Right ventricle myocardium superior (tissue), 1 donor: ENCODE results near the gene PAPPA. TPM values are rescaled to one million over a fixed set of nuclear protein-coding genes. Genes with fewer than 3 reads are reported as not detected.

Experiments
- ATAC-seq: fragments of 200-7000 bp; cut with Tn5 transposase; one replicate; pipeline ENCODE4 v1.9.1; 2020; ENCODE audit warnings: mild to moderate bottlenecking; ENCODE audit not compliant: poor library complexity
- DNase-seq: peaks from one replicate; pipeline ENCODE4 v3.0.0-alpha.2; 2020
- intact Hi-C: fragments of 100-400 bp; cut with DNase I; formaldehyde crosslinking; loops from one replicate; pipeline ENCODE4 v1.11.2; 2022
- total RNA-seq: library from RNA; stranded (reverse); fragmentation: NEBNext Ultra II Directional; extraction: Animal tissue kit (Norgen Biotek cat#: 25700); gene quantifications from one replicate; pipeline ENCODE4 v1.2.1, GENCODE V29; 2021
- donor health status: DM: no; HTN: yes; CAD: no; lungs with severe emphysema.

Gene PAPPA
- total RNA-seq, 1 donor from 2014 or later, result 1.2 TPM

DNA sequence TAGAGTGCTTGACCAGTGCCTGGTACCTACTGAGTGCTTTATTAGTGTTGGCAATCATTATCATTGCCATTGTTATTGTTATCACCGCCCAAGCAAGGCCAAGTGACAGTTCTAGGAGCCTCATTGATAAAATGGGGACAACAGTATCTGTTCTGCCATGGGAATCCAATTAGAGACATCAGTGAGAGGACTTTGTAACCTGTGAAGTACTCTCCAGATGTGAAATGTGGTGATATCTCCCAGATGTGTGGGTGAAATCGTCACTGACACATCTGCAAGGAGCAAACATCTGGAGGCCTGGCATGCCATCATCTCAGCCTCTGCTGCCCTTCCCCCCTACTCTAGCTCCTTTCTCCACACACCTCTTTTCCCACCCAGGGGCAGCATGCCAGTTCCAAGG is 260.8 kb downstream of the PAPPA start:
- DNase-seq (no peak), ATAC-seq (no peak)
- intact Hi-C loops, result no loop called here

GRCh38 chr9:116416421-116416820 is 262.8 kb downstream of the PAPPA start:
- ATAC-seq, result no peak

GRCh38 chr9:116417464-116417863 is 263.9 kb downstream of the PAPPA start:
- ATAC-seq (no peak), DNase-seq (no peak)
- intact Hi-C loops, result no loop called here

More at GRCh38 chr9:116416421-116416820, 262.8 kb downstream of the PAPPA start:
- intact Hi-C loops, result no loop called here
- no peak for DNase-seq

DNA sequence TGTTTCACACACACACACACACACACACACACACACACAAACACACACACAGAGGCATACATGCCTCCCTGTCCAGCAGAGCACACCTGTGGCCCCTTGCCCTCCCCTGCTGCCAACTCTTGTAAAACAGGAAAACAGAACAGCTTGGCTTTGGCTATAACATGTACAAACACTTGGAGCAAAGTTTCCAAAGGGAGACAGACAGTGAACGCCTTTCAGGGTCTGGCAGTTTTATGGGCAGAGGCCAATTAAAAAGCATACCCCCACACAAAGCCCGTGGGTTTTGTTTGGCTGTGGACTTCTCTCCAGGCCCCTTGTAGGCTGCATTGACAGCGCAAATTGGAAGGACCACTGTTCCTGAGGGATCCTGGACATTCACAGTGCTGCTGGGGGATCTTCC is 265.6 kb downstream of the PAPPA start:
- intact Hi-C loops, result no loop called here
- no peak for ATAC-seq
- DNase-seq, result no peak

DNA sequence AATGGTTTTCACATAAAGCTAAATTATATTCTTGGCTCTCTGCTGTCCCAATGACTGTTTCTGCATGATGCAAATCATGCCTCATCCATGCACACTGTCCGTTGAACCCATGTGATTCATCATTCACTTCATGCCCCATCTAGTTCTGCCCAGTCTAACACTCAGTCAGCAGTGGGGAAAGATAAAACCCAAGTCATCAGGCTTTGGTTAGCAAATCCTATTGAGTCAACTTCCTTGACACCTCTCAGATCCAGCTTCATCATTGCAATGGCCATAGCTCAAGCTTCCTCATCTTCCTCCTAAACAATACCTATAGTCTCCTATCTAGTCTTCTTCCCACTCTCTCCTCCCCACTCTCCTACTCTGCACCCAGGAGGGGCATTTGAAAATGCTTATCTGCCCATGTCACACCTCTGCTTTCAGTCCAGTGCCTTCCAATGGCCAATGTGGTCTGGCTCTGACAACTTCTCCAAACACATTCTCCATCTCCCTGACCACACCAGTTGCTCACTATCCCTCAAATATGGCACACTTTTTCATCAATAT is 267.5 kb downstream of the PAPPA start:
- DNase-seq (no peak), ATAC-seq (no peak)
- intact Hi-C loops, result no loop called here

GRCh38 chr9:116422119-116422979 is 268.8 kb downstream of the PAPPA start:
- intact Hi-C loops, result no loop called here
- DNase-seq (no peak), ATAC-seq (no peak)

DNA sequence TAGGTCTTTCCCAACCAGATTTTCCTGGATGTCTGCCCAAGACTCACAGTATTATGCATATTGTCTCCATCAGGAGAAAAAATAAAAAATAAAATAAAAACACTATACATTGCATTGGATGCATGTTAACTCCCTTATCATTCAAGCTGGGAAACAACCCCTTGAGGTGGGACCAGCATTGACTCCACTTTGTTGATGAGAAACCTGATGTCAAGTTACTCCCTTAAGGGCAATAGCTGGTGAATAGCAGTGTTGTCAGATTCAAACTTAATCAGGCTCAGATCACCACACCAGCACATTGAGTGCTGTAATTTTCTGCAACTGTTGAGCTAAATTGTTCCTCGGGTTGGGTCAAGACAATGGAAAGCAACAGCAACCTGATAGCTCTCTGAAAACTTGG is 269.6 kb downstream of the PAPPA start:
- no peak for DNase-seq
- ATAC-seq, result no peak
- intact Hi-C loops, result no loop called here

GRCh38 chr9:116425244-116425643 is 271.7 kb downstream of the PAPPA start:
- no peak for DNase-seq
- no peak for ATAC-seq
- intact Hi-C loops, result no loop called here

DNA sequence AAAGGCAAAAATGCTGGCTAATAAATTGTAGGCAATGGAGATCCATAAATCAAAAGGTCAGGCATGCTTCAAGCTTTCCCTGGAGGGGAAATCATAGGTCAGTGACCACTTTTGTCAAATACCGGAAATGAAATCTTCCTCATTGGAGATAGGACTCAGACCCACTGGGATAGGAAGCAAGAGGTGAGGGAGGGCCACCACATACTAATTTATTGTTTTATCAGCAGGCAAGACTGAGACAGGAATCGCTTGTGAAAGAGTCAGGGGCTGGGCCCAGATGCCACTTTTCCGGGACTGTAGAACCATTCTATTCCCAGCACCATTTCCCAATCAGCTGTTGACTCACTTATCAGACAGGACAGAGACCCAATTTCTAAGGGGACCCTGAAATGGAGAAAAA is 277.3 kb downstream of the PAPPA start:
- no peak for ATAC-seq
- no peak for DNase-seq
- intact Hi-C loops, result no loop called here

- no peak for ATAC-seq
- no peak for DNase-seq
- intact Hi-C loops, result no loop called here
Observed at GRCh38 chr9:116432051-116432450, 278.5 kb downstream of the PAPPA start.

DNA sequence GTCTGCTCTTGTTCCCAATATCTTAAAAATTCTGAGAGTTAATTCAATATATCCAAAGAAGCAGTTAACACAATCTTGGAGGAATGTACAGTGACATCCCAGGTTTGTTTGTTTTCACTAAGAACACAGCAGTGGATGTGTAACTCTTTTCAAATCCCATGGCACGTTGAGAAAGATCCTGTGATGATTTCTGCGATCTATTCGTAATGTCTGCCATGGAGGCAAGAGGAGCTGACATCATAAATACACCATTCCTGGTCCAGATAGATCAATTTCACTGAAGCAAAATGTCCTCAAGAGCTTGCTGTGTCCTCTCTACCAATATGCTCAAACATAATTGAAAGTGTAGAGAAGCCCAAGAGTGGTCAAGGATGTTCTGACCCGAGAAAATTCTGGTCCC is 280.7 kb downstream of the PAPPA start:
- intact Hi-C loops, result no loop called here
- DNase-seq (no peak), ATAC-seq (no peak)

GRCh38 chr9:116435706-116436105 is 282.1 kb downstream of the PAPPA start:
- no peak for DNase-seq
- no peak for ATAC-seq
- intact Hi-C loops, result no loop called here

DNA sequence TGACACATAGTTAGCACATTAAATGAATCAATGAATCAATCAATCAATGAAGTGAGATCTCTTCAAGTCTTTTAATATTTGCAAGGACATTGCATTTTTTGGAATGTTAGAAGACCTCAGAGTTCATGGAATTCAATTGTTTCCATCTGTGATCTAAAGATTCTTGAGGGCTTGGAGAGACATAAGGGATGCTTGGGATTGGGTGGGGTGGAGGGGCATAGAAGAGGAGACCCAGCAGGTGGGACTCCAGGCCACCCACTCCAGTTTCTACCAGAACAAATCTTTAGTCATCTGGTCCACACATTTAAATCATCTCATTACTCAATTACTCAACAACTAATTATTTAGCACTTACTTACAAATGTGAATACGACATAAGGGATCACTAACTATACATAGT is 282.5 kb downstream of the PAPPA start:
- DNase-seq (no peak), ATAC-seq (no peak)
- intact Hi-C loops, result no loop called here

DNA sequence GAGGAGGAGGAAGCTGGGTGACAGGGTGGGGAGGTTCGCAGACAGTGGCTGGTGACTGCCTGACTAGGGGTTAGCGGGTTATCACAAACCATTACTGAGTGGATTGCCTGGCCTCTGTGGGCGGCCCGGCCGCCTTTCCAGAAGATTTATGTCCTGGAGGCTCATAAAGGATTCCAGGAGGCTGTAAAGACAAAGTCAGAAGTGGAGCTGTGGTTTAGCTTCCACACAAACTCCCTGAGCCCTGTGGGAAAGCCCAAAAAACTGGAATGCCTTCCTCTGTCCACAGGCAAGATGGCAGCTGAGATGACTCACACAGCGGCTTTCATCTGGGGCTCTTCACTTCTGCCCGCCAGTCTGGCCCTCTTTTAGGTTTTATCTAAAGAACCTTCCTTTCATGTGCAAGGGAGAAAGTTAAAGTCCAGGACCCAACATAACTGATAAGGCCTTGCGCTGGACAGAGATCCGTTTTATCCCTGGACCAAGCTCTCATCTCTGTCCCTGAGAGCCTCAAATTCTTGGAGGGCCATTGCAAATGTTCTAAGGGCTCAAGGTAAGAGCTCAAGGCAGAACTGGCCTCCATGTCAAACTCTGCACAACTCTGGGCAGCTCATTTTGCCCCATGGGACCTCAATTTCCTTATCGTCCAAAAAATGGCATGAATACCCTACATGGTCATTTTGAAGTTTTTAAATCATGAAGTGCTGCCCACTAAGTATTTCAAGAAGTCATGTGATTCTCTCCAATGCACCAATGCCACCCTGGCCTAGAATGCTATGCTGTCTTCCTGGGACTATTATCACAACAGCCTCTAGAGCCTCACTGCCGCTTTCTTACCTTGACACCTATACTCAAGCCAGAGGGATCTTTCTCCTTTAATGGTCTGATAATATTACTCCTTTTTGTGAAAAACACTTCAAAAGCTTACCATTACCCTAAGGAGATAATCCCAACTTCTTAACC is 284.1 kb downstream of the PAPPA start:
- intact Hi-C loops, result no loop called here
- ATAC-seq (no peak), DNase-seq (no peak)

DNA sequence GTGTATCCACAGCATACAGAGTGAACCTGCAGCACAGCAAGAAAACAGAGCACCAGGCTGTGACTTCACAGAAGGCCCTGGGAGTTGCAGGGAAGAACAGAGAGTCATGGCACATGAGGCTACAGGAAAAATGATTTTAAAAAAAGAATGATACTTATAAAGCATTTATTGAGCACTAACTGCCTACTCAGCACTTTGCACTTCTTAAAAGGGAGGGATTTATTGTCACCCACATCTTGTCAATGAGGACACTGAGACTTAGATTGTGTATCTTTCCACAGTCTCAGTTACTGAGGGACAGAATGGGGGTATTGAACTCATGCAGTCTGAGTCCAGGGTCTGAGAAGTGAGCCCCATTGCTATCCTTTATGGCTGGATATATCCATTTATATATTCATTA is 288.9 kb downstream of the PAPPA start:
- DNase-seq (no peak), ATAC-seq (no peak)
- intact Hi-C loops, result no loop called here

DNA sequence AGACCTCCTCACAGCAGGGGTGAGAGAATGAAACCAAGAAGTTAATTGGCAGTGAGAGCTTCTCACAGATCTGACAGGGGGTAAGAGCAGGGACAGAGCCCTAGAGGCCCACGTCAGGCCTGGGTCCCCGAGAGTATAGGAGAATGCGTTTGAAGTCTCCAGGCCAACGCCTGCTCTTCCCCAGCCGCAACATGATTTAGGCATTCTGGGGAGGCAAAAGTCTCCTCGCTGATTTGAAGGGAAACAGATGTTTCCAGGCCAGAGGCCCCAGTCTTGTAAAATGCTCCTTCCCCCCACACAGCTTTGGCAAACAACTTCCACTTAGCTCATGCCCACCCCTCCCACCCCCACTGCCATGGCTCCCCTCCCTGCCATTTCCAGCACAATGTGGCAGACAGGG is 294.3 kb downstream of the PAPPA start:
- DNase-seq (no peak), ATAC-seq (peak; percentile 31)
- intact Hi-C loops, result no loop called here

DNA sequence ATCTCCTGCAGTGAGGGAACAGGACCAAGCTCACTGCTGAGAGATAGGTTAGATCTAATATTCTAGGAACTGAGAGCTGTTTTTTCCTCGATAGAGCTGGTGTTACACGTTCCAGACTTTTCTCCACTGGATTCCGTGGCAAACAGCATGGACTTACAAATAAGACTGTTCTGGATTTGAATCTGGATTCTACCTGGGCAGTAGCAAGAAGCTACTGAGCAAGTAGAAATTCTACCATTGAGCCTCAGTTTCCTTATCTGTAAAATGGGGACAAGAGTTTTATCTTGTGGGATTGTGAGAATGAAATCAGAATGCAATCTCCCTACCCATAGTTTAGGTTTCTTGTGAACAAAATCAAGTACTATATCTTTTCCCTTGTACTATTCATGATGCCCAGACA is 294.8 kb downstream of the PAPPA start:
- intact Hi-C loops, result no loop called here

GRCh38 chr9:116449949-116450348 is 296.4 kb downstream of the PAPPA start:
- DNase-seq (no peak), ATAC-seq (no peak)
- intact Hi-C loops, result loop anchor here (10.0 kb wide), 1 partner anchor 265 kb away; no protein-coding TSS in a partner anchor

More for the DNA sequence above, 294.8 kb downstream of the PAPPA start:
- ATAC-seq (no peak), DNase-seq (no peak)

DNA sequence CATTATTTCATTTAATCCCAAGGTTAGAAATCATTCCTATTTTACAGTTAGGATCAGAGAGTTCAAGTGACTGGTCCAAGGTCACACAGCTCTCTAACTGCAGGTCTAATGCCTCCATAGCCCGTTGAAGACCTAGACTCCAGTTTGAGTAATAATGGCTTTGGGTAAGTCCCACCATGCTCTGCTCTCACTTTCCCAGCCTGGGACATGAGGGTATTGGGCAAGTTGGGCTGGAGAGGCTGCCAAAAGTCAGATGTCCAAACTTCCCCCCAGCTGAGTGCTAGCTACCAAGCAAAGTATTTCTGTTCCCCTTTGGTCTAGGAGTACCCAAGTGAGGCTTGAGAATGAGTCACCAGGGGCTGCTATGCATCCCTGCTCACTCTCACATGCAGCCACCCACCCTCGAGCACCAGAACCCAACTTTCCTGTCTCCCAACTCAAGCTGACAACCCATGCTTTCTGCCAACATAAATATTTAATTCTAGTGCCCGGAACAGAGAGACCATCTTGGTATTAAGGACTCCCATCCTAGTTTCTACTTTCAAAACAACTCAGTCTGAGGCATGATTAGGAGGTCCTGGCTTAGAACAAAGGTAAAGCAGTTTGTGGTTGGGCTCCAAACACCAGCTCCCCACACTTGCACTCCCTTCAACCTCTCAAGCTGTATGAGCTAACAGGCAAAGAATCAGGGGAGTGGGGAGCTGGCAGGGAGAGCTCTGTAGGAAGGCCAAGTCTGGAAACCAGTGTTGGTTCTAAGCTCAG is 297.0 kb downstream of the PAPPA start:
- no peak for DNase-seq
- no peak for ATAC-seq
- intact Hi-C loops, result loop anchor here (10.0 kb wide), 1 partner anchor 266 kb away; no protein-coding TSS in a partner anchor
